Lower lobe of right lung (tissue), 2 donors: ENCODE data around the gene HPCAL1. TPM values are rescaled to one million over a fixed set of nuclear protein-coding genes. Genes with fewer than 3 reads are reported as not detected.
A peak's percentile ranks its signal among the peaks of the same experiment; 100 is the strongest.

Source experiments
- ATAC-seq, 2 donors: fragments of 200-7000 bp; cut with Tn5 transposase; one replicate each; pipeline ENCODE4 v1.9.1; 2020 to 2022; ENCODE audit warnings: mild to moderate bottlenecking in 2 of 2, moderate library complexity in 2 of 2
- DNase-seq: peaks from one replicate; pipeline ENCODE4 v3.0.0-alpha.2; 2020
- H3K27ac ChIP-seq: fragments of 200-600 bp; one replicate; pipeline ENCODE4 v1.8.0; 2022
- H3K27me3 ChIP-seq: fragments of 200-600 bp; one replicate; pipeline ENCODE4 v1.8.0; 2022; ENCODE audit warnings: low read depth
- H3K36me3 ChIP-seq: fragments of 200-600 bp; one replicate; pipeline ENCODE4 v1.8.0; 2022; ENCODE audit warnings: mild to moderate bottlenecking
- H3K4me1 ChIP-seq: fragments of 200-600 bp; one replicate; pipeline ENCODE4 v1.8.0; 2022
- H3K4me3 ChIP-seq: fragments of 200-600 bp; one replicate; pipeline ENCODE4 v1.8.0; 2022; ENCODE audit warnings: mild to moderate bottlenecking
- H3K9me3 ChIP-seq: fragments of 200-600 bp; one replicate; pipeline ENCODE4 v1.8.0; 2022
- intact Hi-C: fragments of 100-400 bp; cut with DNase I; formaldehyde crosslinking; loops from one replicate; pipeline ENCODE4 v1.11.0; 2022
- total RNA-seq: library from RNA; stranded (reverse); fragmentation: NEBNext Ultra II Directional; extraction: Animal tissue kit (Norgen Biotek cat#: 25700); gene quantifications from one replicate; pipeline ENCODE4 v1.2.1, GENCODE V29; 2021
- TF ChIP-seq, protein P1 (sequence below): fragments of 200-600 bp; IDR thresholded peaks from one replicate; pipeline ENCODE4 v1.8.0; 2022; ENCODE audit warnings: antibody characterized with exemption, mild to moderate bottlenecking
- donor health status: DM: no; HTN: yes; CAD: no; lungs with severe emphysema.

Gene HPCAL1
- total RNA-seq, 1 donor from 2014 or later, result 132 TPM

DNA sequence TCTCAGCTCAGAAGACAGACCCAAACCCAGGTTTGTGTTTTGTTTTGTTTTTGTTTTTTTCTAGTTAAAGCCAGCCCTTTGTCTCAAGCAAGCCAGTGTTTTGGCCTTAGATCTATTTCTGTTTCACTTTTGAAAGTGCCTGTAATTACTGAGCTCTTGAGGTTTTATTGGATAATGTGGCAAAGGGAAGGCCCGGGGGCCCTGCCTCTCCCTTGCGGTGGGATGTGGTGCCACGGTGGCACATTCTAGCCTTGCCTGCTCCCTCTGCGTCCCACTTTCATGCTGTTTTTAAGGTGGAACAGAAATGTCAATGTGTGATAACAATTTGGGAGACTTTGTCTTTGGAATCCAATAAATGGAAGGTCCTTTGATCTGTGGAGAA, 2.5 kb downstream of the HPCAL1 start:
- TF ChIP-seq, protein P1, sequence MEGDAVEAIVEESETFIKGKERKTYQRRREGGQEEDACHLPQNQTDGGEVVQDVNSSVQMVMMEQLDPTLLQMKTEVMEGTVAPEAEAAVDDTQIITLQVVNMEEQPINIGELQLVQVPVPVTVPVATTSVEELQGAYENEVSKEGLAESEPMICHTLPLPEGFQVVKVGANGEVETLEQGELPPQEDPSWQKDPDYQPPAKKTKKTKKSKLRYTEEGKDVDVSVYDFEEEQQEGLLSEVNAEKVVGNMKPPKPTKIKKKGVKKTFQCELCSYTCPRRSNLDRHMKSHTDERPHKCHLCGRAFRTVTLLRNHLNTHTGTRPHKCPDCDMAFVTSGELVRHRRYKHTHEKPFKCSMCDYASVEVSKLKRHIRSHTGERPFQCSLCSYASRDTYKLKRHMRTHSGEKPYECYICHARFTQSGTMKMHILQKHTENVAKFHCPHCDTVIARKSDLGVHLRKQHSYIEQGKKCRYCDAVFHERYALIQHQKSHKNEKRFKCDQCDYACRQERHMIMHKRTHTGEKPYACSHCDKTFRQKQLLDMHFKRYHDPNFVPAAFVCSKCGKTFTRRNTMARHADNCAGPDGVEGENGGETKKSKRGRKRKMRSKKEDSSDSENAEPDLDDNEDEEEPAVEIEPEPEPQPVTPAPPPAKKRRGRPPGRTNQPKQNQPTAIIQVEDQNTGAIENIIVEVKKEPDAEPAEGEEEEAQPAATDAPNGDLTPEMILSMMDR, result no peak
- Histone ChIP-seq H3K4me3 (peak overlapping the region; percentile 84), H3K27me3 (no peaks in the 10 kb centered on the region), H3K9me3 (no peaks in the 10 kb centered on the region), H3K27ac (peak overlapping the region; percentile 88), H3K4me1 (peaks cover 60% of the 10 kb centered on the region), H3K36me3 (no peaks in the 10 kb centered on the region)
- intact Hi-C loops, result no loop called here
- no peak for DNase-seq
- no peak for ATAC-seq

DNA sequence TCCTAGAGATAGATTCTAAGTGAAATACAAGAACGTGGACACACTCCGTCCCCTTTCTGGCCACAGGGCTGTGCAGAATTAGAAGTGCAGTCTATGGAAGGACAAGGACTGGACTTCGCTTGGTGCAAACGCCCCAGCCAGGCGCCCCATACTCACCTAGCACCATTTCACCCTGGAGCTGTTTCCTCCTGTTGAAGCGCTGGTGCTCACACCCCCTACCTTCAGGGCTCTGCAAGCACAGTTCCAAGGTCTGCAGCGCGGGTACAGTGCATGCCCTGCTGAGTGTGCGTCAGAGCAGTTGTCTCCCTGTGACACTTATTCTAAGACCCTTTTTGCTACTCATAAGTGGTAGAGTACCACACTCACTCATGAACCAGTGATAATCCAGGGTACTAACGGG, 3.0 kb downstream of the HPCAL1 start:
- Histone ChIP-seq H3K27me3 (no peaks in the 10 kb centered on the region), H3K9me3 (no peaks in the 10 kb centered on the region), H3K27ac (peak overlapping the region; percentile 88), H3K4me3 (peak overlapping the region; percentile 84), H3K4me1 (peaks cover 60% of the 10 kb centered on the region), H3K36me3 (no peaks in the 10 kb centered on the region)
- DNase-seq (no peak), ATAC-seq (no peak)
- TF ChIP-seq, protein P1, result peak; percentile 19
- intact Hi-C loops, result no loop called here

DNA sequence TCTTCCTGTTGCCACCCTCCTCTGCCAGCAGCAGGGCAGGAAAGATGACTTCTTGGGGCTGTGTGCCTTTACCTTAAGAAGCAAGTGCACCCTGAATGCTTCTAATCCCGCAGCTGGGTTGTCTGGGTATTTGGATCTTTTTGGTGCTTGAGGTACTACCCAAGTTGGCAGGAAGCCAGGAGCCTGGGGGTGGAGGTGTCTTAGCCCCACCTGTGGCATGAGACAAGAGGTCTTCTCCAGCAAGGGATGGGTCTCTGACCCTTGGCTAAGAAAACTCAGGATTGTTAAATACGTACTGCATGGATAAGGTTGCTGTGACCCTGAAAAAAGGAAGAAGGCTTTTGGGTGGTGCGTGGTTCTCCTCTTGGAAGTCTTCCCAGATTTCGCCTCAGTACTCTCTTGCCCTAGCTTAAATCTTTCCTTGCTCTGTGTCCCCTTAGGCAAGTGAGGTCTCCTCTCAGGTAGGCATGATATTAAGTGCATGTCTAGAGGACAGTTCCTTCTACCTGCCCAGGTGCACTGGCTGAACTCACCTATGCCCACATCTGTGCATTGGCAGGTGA, 4.3 kb downstream of the HPCAL1 start:
- ATAC-seq (no peak), DNase-seq (no peak)
- Histone ChIP-seq H3K27me3 (no peaks in the 10 kb centered on the region), H3K9me3 (no peaks in the 10 kb centered on the region), H3K4me1 (peaks cover 54% of the 10 kb centered on the region), H3K27ac (peak overlapping the region; percentile 2), H3K4me3 (peak overlapping the region; percentile 7), H3K36me3 (no peaks in the 10 kb centered on the region)
- TF ChIP-seq, protein P1, result no peak
- intact Hi-C loops, result no loop called here

DNA sequence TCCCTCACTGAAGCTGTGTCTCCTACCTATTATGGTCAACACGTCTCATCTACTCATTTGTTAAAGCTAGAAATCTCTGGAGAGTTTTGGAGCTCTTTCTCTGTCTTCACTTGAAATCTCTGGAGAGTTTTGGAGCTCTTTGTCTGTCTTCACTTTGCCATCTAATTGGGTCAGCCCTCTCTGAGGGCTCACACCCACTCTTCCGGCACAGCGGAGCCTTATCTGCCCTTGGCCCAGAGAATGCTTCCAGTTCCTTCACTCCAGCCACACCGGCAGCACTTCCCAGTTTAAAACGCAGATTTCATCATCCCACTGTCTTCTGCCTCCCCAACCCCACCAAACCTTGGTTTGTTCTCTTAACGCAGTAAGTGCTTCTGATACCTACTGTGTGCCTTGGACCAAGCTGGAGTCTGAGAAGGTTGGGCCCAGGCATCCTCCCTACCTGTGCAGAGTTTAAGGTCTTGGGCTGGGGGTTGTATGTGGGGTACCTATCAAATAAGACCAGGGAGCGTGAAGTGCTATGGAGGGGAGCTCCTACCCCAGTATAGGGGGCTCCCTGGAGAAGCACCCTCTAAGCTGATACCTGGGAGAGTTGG, 5.0 kb downstream of the HPCAL1 start:
- Histone ChIP-seq H3K4me1 (peaks cover 51% of the 10 kb centered on the region), H3K36me3 (no peaks in the 10 kb centered on the region), H3K4me3 (peak overlapping the region; percentile 7), H3K9me3 (no peaks in the 10 kb centered on the region), H3K27ac (peak overlapping the region; percentile 2), H3K27me3 (no peaks in the 10 kb centered on the region)
- intact Hi-C loops, result no loop called here
- peak; percentile 72 for DNase-seq
- TF ChIP-seq, protein P1, result no peak
- ATAC-seq, result peak; percentile 19 to 35

DNA sequence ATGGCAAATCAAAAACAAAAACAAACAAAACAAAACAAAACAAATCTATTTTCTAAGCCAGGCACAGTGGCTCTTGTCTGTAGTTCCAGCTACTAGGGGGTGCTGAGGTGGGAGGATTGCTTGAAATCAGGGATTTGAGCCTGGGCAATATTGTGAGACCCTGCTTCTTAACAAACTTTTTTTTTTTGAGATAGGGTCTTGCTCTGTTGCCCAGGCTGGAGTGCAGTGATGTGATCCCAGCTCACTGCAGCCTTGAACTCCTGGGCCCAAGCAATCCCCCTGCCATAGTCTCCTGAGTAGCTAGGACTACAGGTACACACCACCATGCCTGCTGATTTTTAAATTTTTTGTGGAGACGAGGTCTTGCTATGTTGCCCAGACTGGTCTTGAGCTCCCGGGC, 6.2 kb downstream of the HPCAL1 start:
- Histone ChIP-seq H3K36me3 (no peaks in the 10 kb centered on the region), H3K27ac (no peak overlapping the region), H3K9me3 (no peaks in the 10 kb centered on the region), H3K4me3 (no peak overlapping the region), H3K4me1 (peaks cover 51% of the 10 kb centered on the region), H3K27me3 (no peaks in the 10 kb centered on the region)
- intact Hi-C loops, result no loop called here
- no peak for ATAC-seq
- TF ChIP-seq, protein P1, result no peak
- no peak for DNase-seq
